Left colon (tissue), 2 donors: ENCODE data around the gene GNRHR. TPM values are rescaled to one million over a fixed set of nuclear protein-coding genes. Genes with fewer than 3 reads are reported as not detected.
"Not testable (repeated sequence)": the region's sequence is repeated elsewhere in the genome, so short reads cannot be mapped to it uniquely, and the experiment has no call there.

Experiments
- ATAC-seq: fragments of 200-7000 bp; cut with Tn5 transposase; one replicate; pipeline ENCODE4 v1.9.1; 2020; ENCODE audit warnings: mild to moderate bottlenecking, moderate library complexity
- DNase-seq, 2 donors: peaks; one replicate each; pipeline ENCODE4 v3.0.0-alpha.2; 2020
- intact Hi-C, 2 donors: fragments of 100-400 bp; cut with DNase I in 1 of 2; cut with micrococcal nuclease in 1 of 2; formaldehyde crosslinking; loops; one replicate each; pipeline versions ENCODE4 v1.11.2 to v1.14.0; 2022; cut with DNase I, micrococcal nuclease
- total RNA-seq, 2 donors: library from RNA; stranded (reverse); fragmentation: NEBNext Ultra II Directional; extraction: Animal tissue kit (Norgen Biotek cat#: 25700); gene quantifications; one replicate each; pipeline ENCODE4 v1.2.1, GENCODE V29; 2021
- donor health status: DM: no; HTN: no; CAD: no.
- donor health status: DM: yes; HTN: yes; CAD: no.

The GNRHR gene
- total RNA-seq, 2 donors from 2014 or later: not detected

- ATAC-seq (no peak), DNase-seq (no peak)
- intact Hi-C loops: no loop called here
Observed at GRCh38 chr4:67736262-67736661, 17.9 kb downstream of the GNRHR start.

DNA sequence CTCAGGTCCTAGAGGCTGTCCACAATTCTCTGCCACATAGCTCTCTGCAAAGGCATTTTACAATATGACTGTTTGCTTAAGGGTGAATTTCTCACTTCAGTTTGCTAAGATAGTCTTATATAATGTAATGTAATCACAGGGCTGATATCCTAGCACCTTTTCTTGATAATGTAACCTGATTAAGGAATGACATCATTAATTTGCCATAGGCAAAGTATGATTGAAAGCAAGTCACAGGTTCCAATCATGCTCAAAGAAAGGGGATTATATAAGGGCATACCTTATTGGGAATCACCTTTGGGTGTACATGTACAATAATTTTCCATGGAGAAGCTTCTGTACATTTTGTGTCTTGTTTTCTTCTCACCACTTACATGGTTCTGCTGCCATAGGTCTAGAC lies 18.9 kb downstream of the GNRHR start:
- ATAC-seq: no peak
- no peak for DNase-seq
- intact Hi-C loops: no loop called here

- DNase-seq, ATAC-seq, intact Hi-C loops: not testable (repeated sequence)
Observed at GRCh38 chr4:67730511-67730910, 23.7 kb downstream of the GNRHR start.

- no peak for ATAC-seq
- intact Hi-C loops: no loop called here
- DNase-seq: no peak
Observed at GRCh38 chr4:67727124-67727850, 26.9 kb downstream of the GNRHR start.

DNA sequence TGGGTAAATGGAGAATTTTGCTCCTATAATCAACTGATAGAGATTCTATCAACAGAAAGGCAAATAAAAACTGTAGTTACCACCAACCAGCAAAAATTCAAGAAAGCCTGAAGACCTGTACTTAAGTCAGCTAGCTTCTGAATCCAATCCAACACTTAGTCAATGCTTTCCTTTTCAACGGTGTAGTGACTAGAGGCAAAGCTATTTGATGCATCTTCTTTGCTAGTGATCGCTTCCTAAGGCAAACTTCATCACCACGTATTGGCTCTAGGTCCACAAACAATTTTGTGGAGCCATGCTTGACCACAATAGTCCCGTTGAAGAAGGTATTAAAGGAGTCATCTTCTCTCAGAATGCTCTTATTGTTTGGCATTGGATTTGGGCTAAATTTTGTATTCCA lies 28.2 kb downstream of the GNRHR start:
- intact Hi-C loops: no loop called here
- ATAC-seq (no peak), DNase-seq (no peak)

GRCh38 chr4:67725132-67725531 lies 29.1 kb downstream of the GNRHR start:
- intact Hi-C loops: no loop called here
- DNase-seq (no peak), ATAC-seq (no peak)

DNA sequence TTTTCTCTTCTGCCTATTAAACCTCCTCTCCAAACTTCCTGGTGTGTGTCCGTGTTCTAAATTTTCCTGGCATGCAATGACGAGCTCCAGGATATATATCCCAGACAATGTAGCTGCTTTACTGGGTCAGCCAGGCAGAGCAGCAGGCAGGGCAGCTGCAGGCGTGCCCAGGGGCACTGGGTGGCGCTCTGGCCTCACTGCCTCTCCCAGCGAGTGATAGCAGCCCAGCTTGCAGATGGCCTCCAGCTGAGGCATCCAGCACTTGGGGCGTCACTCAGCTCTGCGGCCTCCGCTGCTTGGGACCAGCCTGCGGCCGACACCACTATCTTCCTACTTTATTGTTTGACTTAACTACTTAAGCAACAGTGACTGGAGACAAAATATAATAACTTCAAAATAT lies 30.2 kb downstream of the GNRHR start:
- DNase-seq (no peak), ATAC-seq (no peak)

GRCh38 chr4:67723341-67723740 lies 30.8 kb downstream of the GNRHR start:
- ATAC-seq (no peak), DNase-seq (no peak)
- intact Hi-C loops: no loop called here

More for the DNA sequence above, 30.2 kb downstream of the GNRHR start:
- intact Hi-C loops: no loop called here

- DNase-seq (no peak), ATAC-seq (no peak)
- intact Hi-C loops: no loop called here
Observed at GRCh38 chr4:67721770-67722597, 32.2 kb downstream of the GNRHR start.

GRCh38 chr4:67721315-67721769 lies 32.8 kb downstream of the GNRHR start:
- DNase-seq: no peak
- intact Hi-C loops: no loop called here
- ATAC-seq: no peak

- no peak for DNase-seq
- ATAC-seq: no peak
- intact Hi-C loops: no loop called here
Observed at GRCh38 chr4:67719953-67720617, 34.1 kb downstream of the GNRHR start.

GRCh38 chr4:67718848-67719247 lies 35.3 kb downstream of the GNRHR start:
- intact Hi-C loops: no loop called here
- no peak for DNase-seq
- ATAC-seq: no peak

GRCh38 chr4:67717586-67717985 lies 36.6 kb downstream of the GNRHR start:
- intact Hi-C loops: no loop called here
- ATAC-seq: no peak
- no peak for DNase-seq

DNA sequence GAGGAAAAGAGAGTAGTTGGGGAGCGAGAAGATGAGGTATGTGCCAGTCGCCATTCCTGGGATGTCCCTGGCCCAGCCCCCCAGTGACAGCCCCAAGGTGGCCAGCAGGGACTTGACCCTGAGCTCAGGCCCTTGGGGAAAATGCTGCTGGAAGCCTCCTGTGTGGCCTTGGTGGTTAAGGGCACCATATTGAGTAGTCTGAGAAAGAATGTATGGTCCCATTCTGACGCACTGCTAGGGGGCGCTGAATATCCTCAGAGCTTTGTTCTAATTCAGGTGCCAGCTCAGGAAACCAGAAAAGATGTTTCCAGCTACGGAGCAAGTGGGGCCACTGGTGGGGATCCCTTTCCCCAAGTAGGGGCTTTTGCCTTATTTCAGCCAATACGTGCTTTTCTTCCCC lies 39.2 kb downstream of the GNRHR start:
- no peak for DNase-seq
- intact Hi-C loops: no loop called here
- no peak for ATAC-seq

GRCh38 chr4:67714248-67714583 lies 40.0 kb downstream of the GNRHR start:
- ATAC-seq (no peak), DNase-seq (no peak)
- intact Hi-C loops: no loop called here

- intact Hi-C loops: no loop called here
- no peak for DNase-seq
- ATAC-seq: peak; percentile 67
Observed at GRCh38 chr4:67713529-67714247, 40.5 kb downstream of the GNRHR start.

DNA sequence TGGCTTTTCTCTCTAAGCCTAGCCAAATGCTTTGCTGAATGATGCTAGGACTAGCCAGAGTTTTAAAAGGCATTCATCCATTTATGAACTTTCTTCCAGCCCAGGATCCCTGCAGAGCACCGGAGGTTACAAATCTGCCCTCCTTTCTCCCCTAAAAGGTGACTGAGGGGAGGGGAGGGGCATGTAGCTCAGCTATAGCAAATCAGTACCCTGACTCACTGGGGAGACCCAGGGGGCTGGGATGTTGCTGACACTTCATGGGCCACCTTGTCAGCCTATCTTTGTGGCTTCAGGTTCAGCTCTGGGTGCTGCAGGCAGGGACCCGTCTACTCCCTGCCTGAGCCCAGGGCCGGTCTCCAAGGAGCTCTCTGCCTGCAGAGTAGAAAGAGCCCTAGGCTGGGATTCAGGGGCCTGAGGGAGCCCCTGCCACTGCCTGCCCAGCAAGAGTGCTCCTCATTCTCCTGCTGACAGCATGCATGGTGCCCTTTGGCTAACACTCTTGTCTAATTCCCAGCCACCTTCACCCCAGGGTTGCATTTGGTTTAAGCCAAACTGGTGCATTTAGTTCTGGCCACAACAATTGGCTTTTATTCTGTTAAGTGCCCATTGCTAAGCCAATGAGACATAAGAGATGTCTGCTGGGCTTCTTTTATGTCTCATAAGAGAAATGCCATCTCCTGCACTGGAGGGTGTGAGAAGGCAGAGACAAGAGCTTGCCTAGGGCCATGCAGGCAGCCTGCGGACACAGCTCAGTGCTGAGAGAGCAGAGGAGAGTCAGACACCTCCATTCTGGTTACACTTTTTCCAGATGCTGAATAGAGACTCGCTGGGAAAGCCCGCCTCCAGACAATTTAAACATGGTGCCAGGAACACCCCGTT lies 41.3 kb downstream of the GNRHR start:
- ATAC-seq (no peak), DNase-seq (no peak)
- intact Hi-C loops: no loop called here

- ATAC-seq: no peak
- intact Hi-C loops: no loop called here
- DNase-seq: no peak
Observed at GRCh38 chr4:67712000-67712625, 42.1 kb downstream of the GNRHR start.
